NCI-H2196 (cell line): ENCODE data around the gene LRMDA.
"Not testable (repeated sequence)": the region's sequence is repeated elsewhere in the genome, so short reads cannot be mapped to it uniquely, and the experiment has no call there.

Experiments used
- DNase-seq: peaks from one replicate; lab custom pipeline; 2025; ENCODE audit not compliant: unreplicated experiment; lab: John Stamatoyannopoulos, UW

LRMDA gene

GRCh38 chr10:75730847-75731246 lies 299.4 kb downstream of the LRMDA start:
- DNase-seq = no peak

- no peak for DNase-seq
Measured at GRCh38 chr10:75733135-75733890, 301.9 kb downstream of the LRMDA start.

DNA sequence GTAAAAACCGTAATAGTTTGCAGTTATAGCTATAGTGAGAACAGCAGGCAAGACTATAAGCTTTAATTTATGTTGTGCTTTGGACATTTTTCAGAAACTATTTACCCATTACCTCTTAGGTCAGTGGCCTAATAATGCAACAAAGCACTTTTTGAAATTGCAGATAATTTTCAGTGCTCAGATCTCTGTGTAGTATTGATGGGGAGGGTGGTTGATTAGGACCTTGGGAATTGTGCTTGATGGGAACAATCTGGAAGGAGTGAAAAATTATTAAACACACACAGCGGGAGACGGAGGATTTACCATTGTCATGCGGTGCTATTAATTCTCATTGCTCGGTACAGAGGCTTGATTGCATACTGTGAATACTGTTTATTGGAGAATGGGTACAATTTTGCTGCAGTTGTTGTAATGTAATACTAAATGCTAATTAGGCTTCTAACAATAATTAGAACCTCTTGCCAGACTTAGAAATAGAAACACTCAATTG lies 304.8 kb downstream of the LRMDA start:
- no peak for DNase-seq

DNA sequence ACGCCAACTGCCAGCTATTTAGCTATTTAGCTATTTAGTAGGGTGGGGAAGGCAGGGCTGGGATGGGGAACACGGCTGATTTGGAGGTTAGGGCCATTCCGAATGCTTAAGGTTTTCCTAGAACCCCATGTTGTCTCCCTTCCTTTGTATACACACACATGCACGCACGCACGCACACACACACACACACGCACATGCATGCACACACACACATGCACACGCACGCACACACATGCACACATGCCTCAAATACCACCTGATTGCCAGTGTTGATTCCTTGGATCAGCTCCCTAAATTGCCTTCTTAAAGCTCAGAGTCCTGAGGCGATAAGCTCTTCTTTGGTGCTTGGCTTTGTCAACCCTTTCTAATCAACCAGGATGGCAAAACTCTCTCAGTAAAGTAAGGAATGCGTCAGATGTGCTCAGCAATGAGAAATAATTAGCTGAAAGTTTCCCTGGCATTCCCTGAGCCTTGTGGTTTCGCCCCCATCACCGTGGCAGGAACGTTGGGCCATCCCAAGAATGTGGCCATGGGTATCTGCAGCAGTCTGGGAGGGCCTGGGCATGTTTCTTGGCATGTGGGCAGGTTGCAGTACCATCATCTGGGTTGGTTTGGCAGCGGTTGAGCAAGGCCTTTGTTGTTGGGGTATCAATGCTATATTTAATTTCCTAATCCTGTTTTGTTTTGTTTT lies 305.6 kb downstream of the LRMDA start:
- no peak for DNase-seq

GRCh38 chr10:75737580-75737949 lies 306.1 kb downstream of the LRMDA start:
- no peak for DNase-seq

DNA sequence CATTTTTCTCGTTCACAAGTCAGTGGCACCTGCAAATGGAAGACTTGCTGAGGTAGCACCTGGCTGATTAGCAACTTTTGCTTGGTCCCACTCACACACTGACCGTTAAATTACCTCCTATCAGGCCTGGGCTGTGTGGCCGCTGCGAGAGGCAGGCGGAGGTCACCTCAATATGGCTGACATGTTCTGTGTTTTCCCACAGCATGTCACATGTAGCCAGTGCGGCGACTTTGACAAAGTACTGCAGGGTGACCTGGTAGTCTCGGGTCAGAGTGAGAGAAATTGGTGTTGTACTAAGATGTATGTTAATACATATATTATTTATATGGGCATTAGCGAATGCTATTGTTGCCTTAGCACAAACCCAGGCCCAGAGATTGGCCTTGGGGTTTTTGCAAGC lies 307.5 kb downstream of the LRMDA start:
- DNase-seq = no peak

DNA sequence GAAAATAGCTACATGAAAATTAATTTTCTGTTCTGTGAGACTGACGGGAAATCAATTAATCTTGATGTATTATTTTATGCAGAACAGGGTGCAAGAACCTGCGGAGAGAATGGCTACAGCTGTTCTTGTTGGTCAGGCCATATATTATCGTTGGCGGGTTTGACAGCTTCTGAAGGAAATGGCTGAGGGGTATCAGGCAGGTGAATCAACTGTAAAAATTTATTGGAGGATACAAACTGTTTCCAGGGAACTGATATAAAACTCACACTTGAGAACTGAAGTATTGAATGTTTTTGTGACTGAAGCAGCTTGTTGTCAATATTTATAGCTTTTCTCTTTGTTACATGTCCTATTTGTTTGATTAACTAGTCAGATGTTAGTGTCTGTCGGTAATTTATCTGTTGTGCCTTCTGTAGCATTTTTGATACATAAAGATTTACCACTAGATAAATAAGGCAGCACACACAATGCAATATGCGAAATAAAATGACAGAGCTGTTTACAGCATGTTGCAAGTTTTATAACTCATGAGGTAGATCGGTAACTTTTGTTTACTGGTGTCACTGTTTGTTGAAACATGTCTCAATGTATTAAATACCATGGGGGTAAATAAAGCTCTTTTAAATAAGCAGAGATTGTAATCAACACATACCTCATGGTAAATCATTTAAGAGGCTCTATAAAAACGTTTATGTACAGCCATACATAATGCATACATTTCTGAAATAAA lies 308.2 kb downstream of the LRMDA start:
- DNase-seq = no peak

GRCh38 chr10:75740541-75740940 lies 309.1 kb downstream of the LRMDA start:
- no peak for DNase-seq

GRCh38 chr10:75742355-75742754 lies 310.9 kb downstream of the LRMDA start:
- DNase-seq = no peak

GRCh38 chr10:75743291-75743778 lies 311.9 kb downstream of the LRMDA start:
- no peak for DNase-seq

DNA sequence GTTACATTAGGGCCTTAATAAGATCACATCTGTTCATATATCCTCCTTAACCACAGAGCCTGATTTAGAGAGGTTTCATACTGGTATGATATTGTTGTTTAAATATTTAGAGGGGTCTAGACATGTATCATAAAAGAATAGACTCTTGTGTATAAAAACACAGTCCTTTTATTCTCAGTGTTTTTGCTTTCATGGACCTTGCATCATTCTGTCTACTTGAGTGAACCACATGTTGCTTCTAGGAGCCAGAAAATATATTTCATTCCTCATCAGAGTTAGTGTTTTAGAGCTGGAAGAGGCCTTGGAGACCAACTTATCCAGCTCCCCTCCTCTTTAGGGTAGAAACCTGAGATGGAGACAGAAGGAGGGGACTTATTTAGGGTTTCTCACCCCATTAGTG lies 312.8 kb downstream of the LRMDA start:
- DNase-seq = no peak

DNA sequence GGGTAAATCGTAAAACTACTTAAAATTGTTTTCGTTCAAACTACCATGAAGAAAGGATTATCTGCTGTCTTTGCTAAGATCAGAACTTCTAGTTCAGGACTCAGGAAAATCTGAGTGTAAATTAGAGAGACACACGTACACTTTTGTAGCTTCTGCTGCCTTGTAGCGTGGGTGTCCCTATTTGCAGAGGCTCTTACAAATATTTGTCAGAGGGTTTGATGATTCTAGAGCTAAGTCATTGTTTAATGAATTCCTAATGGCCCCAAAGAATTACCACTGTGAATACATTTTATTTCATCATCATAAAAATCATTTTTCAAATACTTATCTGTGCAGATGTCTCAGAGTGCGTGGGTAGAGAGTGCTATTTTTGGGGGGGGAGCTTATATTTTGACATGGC lies 314.9 kb downstream of the LRMDA start:
- DNase-seq = no peak

GRCh38 chr10:75750093-75750875 lies 318.9 kb downstream of the LRMDA start:
- not testable (repeated sequence) for DNase-seq

- DNase-seq = no peak
Measured at GRCh38 chr10:75751232-75751631, 319.8 kb downstream of the LRMDA start.

- DNase-seq = no peak
Measured at GRCh38 chr10:75753621-75754020, 322.2 kb downstream of the LRMDA start.

DNA sequence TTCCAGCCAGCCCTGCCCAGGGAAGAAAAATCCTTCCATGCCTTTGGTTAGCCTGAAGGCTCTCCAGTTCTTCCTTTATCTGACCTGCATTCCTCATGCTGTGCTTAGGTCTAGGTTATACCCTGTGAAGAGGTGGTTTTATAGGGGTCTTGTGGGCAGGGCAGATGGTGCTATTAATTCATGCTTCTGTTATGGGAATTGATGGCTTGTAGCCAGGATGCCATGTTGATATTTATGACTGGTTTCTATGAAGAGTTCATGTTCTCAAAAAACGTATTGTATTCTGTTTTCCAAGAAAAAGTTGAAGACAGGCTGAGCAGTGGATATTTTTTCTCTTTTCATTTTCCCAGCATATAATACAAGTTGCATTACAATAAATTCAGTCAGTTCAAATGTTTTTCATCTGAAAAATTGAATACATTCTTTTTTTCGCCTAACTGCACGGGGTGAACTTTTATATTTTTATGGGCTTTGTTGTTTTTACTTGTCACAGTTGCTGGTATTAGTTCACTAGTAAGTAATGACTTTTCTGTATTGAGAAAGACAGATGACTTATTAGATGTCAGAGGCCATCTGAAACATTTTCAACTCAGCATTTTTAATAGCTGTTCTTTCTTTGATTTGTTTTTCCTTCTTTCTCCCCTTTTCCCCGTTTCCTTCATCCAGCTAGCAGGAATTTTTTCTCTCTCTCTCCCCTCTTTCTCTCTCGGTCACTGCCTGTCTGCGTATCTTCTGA lies 322.8 kb downstream of the LRMDA start:
- DNase-seq = no peak

DNA sequence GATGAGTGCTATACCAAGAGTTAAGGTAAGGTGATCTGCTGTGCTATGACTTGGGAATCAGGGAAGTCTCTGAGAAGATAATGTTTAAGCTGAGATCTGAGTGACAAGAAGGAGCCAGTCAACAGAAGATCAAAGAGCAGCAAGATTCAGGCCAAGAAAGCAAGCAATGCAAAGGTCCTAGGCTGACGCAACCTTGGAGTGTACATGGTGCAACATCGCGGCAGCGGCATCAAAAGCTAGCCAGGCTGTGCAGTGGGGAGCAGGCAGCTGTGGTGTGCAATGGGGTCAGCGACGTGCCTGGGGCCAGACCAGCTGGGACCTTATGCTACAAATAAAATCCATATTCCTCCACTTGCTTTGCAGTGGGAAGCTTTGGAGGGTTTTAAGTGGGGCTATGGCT lies 324.1 kb downstream of the LRMDA start:
- no peak for DNase-seq

- DNase-seq = no peak
Measured at GRCh38 chr10:75761289-75761688, 329.9 kb downstream of the LRMDA start.

DNA sequence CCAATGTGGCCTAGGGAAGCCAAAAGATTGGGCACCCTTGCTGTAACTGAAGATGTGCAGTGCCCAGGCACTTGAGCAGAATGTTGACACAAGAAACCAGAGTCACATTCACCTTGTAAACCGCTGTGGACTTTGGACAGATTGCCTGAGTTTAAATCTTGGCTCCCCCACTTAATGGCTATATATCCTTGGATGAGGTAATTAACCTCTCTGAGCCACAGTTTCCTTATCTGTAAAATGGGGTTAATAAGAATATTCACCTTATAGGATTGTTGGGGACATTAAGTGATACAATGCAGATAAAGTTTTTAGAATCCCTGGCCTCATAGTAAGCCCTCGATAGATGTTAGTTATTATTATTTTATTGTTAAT lies 331.0 kb downstream of the LRMDA start:
- no peak for DNase-seq

DNA sequence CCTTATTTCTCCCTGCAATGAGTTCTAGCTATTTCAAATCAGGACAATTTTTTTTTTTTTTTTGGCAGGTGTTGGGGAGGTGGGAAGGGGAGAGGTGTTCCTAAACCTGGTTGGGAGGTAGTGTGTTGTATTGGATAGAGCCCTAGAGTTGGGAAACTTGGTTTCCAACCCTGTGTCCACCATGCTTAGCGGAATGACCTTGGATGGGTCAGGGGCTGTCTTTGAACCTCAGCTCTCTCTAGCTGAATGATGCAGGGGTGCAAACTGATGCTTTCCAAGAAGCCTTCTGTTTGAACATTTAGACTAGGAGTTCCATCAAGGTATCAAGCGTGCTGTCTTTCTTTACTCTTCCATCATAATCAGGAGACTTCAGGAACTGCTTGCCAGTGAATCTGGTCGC lies 332.2 kb downstream of the LRMDA start:
- no peak for DNase-seq
